ENCODE results near the gene GMDS. TPM values are rescaled to one million over a fixed set of nuclear protein-coding genes. Genes with fewer than 3 reads are reported as not detected.

Gene GMDS
- total RNA-seq, 1 experiment from 2014 or later, result 35.0 TPM

GRCh38 chr6:1596088-1596852 lies 649.1 kb downstream of the GMDS start:
- H3K4me3 Mint-ChIP-seq, result no peak overlapping the region
- peak; percentile 77 for DNase-seq (ENCODE audit: low spot score)
- POLR2A ChIA-PET, result no interaction called here

More at GRCh38 chr6:1596088-1596852, 649.1 kb downstream of the GMDS start:
- H3K27ac Mint-ChIP-seq, result no peak overlapping the region
- no peaks in the 10 kb centered on the region for H3K36me3 Mint-ChIP-seq
- no peak for TF ChIP-seq ZBTB21 (CRISPR knock-in tag; IDR thresholded peaks at IDR 0.05; ENCODE audit: borderline replicate concordance)
- no peak for TF ChIP-seq MXD4 (CRISPR knock-in tag; IDR thresholded peaks at IDR 0.05; ENCODE audit: borderline replicate concordance)
- no peak for TF ChIP-seq ATF3 (CRISPR knock-in tag; conservative IDR thresholded peaks at IDR 0.05)
- no peak for TF ChIP-seq CREB1 (CRISPR knock-in tag; IDR thresholded peaks at IDR 0.05)
- peak; percentile 37; the same call in 1 of the 2 replicates for TF ChIP-seq GABPB1 (CRISPR knock-in tag; IDR thresholded peaks at IDR 0.05)
- no peak for TF ChIP-seq NFE2L1 (CRISPR knock-in tag; IDR thresholded peaks at IDR 0.05)
- no peak for TF ChIP-seq SOX15 (CRISPR knock-in tag; IDR thresholded peaks at IDR 0.05)
- no peak for TF ChIP-seq CDX4 (CRISPR knock-in tag; IDR thresholded peaks at IDR 0.05; ENCODE audit: borderline replicate concordance)
- no peak for TF ChIP-seq ESRRA (CRISPR knock-in tag; IDR thresholded peaks at IDR 0.05; ENCODE audit: borderline replicate concordance)
- TF ChIP-seq NR1H2 (CRISPR knock-in tag; IDR thresholded peaks at IDR 0.05), result no peak
- TF ChIP-seq PRDM15 (CRISPR knock-in tag; IDR thresholded peaks at IDR 0.05), result no peak
- TF ChIP-seq PRRX2 (CRISPR knock-in tag; IDR thresholded peaks at IDR 0.05), result no peak
- TF ChIP-seq CTCF (IDR thresholded peaks at IDR 0.05), result peak; percentile 93
- no peak for TF ChIP-seq ZNF425 (CRISPR knock-in tag; conservative IDR thresholded peaks at IDR 0.05)
- TF ChIP-seq GRHL2 (CRISPR knock-in tag; IDR thresholded peaks at IDR 0.05; ENCODE audit: insufficient replicate concordance, severe bottlenecking), result no peak
- CTCF ChIA-PET, result interaction anchor here (0.5 to 2.4 kb wide), 23 partner anchors 11 to 1169 kb away, joined by 3 to 8 read pairs (median 4); partner anchors contain the start of gene WRNIP1
- H3K4me1 Mint-ChIP-seq, result peaks cover 27% of the 10 kb centered on the region
- peak; percentile 81 for ATAC-seq
- peaks cover 39% of the 10 kb centered on the region for H3K27me3 Mint-ChIP-seq (ENCODE audit: low read depth)
- H3K9me3 Mint-ChIP-seq, result no peaks in the 10 kb centered on the region

Data from WTC11 (cell line).